ENCODE measurements around the gene MAPK1. TPM values are rescaled to one million over a fixed set of nuclear protein-coding genes. Genes with fewer than 3 reads are reported as not detected.
"Not testable (repeated sequence)": the region's sequence is repeated elsewhere in the genome, so short reads cannot be mapped to it uniquely, and the experiment has no call there.

MAPK1 gene
- total RNA-seq, 4 donors from 2014 or later: 45.3 to 122 (median 75.2) TPM

DNA sequence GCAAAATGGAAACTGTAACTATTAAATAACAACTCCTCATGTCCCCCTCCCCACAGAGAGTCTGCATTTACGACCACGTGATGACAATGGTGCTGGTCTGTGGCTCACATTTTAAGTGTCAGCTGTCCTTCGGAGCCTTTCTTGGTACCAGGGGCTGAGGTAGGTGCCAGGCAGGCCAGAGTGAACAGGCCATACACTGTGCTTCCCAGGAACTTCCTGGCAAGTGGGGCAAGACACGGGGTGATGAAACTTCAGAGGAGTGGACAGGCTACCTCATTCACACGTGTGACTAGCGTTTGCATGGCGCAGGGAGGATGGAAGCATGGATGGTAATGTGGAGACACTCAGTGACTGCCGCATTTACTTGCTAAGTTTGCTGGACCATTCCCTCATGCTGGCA is 121.5 kb downstream of the MAPK1 start:
- intact Hi-C loops (cut with DNase I; ENCODE audit: low total_unique reads): no loop called here
- Histone ChIP-seq H3K4me1 (no peaks in the 10 kb centered on the region), H3K27ac (no peak overlapping the region), H3K9me3 (no peaks in the 10 kb centered on the region), H3K27me3 (no peaks in the 10 kb centered on the region), H3K36me3 (no peaks in the 10 kb centered on the region), H3K4me3 (no peak overlapping the region)
- no peak for DNase-seq
- TF ChIP-seq, protein P1, sequence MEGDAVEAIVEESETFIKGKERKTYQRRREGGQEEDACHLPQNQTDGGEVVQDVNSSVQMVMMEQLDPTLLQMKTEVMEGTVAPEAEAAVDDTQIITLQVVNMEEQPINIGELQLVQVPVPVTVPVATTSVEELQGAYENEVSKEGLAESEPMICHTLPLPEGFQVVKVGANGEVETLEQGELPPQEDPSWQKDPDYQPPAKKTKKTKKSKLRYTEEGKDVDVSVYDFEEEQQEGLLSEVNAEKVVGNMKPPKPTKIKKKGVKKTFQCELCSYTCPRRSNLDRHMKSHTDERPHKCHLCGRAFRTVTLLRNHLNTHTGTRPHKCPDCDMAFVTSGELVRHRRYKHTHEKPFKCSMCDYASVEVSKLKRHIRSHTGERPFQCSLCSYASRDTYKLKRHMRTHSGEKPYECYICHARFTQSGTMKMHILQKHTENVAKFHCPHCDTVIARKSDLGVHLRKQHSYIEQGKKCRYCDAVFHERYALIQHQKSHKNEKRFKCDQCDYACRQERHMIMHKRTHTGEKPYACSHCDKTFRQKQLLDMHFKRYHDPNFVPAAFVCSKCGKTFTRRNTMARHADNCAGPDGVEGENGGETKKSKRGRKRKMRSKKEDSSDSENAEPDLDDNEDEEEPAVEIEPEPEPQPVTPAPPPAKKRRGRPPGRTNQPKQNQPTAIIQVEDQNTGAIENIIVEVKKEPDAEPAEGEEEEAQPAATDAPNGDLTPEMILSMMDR (IDR thresholded peaks at IDR 0.05): no peak
- TF ChIP-seq POLR2A (IDR thresholded peaks at IDR 0.05): no peak

DNA sequence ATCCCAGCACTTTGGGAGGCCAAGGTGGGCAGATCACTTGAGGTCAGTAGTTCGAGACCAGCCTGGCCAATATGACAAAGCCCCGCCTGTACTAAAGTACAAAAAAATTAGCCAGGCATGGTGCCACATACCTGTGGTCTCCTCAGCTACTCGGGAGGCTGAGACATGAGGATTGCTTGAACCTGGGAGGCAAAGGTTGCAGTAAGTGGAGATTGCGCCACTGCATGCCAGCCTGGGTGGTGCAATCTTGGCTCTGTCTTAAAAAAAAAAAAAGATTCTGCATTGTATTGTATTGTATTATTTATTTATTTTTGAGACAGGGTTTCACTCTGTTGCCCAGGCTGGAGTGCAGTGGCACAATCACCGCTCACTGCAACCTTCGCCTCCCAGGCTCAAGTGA is 122.5 kb downstream of the MAPK1 start:
- H3K4me1 ChIP-seq; H3K4me3 ChIP-seq; H3K27me3 ChIP-seq; DNase-seq; H3K36me3 ChIP-seq; H3K9me3 ChIP-seq; intact Hi-C loops (cut with DNase I; ENCODE audit: low total_unique reads); H3K27ac ChIP-seq: not testable (repeated sequence)

DNA sequence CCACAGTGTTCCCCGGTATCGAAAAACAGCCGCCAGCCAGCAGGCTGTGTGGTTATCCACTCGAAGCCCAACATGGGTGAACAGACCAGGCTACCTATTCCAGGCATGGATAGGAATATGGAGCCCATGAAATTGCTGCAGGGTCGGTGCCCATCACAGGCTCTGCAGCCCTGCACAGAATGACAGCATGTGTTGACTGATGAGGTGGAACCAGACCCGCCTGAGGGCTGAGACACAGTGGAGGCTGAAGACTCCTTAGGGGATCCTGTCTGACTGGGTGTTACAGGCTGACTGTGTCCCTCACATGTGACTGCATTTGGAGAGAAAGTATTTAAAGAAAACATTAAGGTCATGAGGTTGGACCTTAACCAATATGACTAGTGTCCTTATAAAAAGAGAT is 125.7 kb downstream of the MAPK1 start:
- H3K4me1 ChIP-seq: no peaks in the 10 kb centered on the region

DNA sequence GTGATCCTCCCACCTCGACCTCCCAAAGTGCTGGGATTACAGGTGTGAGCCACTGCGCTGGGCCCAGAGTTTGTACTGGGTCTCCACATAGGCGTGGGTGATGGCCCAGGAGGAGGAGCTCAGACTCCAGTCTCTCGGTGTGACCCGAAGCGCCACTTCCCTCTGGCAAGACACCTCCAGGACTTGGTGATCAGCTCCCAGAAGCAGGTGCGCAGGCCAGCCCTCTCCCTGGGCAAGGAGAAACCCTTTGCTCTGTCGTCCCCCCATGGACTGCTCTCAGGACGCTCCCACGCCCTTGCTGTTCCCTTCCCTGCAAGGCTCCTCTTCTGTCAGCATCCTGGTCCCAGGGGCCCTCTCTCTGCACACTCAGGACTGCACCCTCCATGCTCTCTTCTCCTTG is 126.4 kb downstream of the MAPK1 start:
- no peaks in the 10 kb centered on the region for H3K9me3 ChIP-seq
- no peak for DNase-seq
- intact Hi-C loops (cut with DNase I; ENCODE audit: low total_unique reads): no loop called here
- H3K4me1 ChIP-seq: no peaks in the 10 kb centered on the region
- no peak overlapping the region for H3K4me3 ChIP-seq
- TF ChIP-seq, protein P1 (IDR thresholded peaks at IDR 0.05): no peak
- no peak for TF ChIP-seq POLR2A (IDR thresholded peaks at IDR 0.05)
- H3K27me3 ChIP-seq: no peaks in the 10 kb centered on the region
- H3K27ac ChIP-seq: no peak overlapping the region
- H3K36me3 ChIP-seq: no peaks in the 10 kb centered on the region

More for the DNA sequence above, 125.7 kb downstream of the MAPK1 start:
- H3K4me3 ChIP-seq: no peak overlapping the region
- no peaks in the 10 kb centered on the region for H3K9me3 ChIP-seq
- TF ChIP-seq, protein P1 (IDR thresholded peaks at IDR 0.05): no peak
- TF ChIP-seq POLR2A (IDR thresholded peaks at IDR 0.05): no peak
- DNase-seq: no peak
- H3K27me3 ChIP-seq: no peaks in the 10 kb centered on the region
- no peak overlapping the region for H3K27ac ChIP-seq
- no peaks in the 10 kb centered on the region for H3K36me3 ChIP-seq
- intact Hi-C loops (cut with DNase I; ENCODE audit: low total_unique reads): no loop called here

DNA sequence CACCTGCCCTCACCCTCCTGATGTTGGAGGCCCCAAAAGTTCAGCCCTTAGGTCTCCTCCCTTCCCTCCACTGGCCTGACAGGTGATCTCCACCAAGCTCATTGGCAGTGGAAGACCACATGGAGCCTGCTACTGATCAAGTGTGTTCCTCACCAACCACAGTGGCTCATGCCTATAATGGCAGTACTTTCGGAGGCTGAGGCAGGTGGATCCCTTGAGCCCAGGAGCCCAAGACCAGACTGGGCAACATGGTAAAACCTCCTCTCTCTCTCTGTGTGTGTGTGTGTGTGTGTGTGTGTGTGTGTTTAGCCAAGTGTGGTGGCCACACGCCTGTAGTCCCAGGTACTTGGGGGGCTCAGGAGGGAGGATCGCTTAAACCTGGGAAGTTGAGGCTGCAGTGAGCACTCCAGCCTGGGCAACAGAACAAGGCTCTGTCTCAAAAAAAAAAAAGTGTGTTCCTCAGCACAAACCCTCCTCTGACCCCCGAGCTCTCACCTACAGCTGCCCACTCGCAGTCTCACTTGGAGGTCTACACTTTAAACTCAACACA is 127.5 kb downstream of the MAPK1 start:
- H3K27ac ChIP-seq: no peak overlapping the region
- no peaks in the 10 kb centered on the region for H3K27me3 ChIP-seq
- H3K4me1 ChIP-seq: no peaks in the 10 kb centered on the region
- no peak for DNase-seq
- no peak for TF ChIP-seq POLR2A (IDR thresholded peaks at IDR 0.05)
- TF ChIP-seq, protein P1 (IDR thresholded peaks at IDR 0.05): no peak
- no peaks in the 10 kb centered on the region for H3K9me3 ChIP-seq
- intact Hi-C loops (cut with DNase I; ENCODE audit: low total_unique reads): no loop called here
- H3K36me3 ChIP-seq: no peaks in the 10 kb centered on the region
- no peak overlapping the region for H3K4me3 ChIP-seq

DNA sequence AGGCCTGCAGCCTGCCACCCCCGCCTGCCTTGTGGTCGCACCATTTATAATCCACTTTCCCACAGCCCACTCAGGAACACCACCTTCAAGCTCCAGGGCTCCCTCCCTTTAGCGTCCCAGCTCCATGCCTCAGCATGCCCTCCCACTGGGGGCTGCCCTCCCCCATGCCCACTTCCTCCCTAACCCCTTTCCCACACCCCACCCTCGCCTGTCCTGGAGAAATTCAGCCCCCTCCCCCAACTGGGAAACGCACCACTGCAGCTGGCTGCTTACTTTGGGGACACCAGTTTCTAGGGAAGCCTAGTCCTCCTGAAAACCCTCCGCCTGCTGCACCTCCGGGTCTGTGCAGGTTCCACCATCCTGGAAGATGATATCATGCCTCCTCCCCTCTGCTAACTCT is 128.5 kb downstream of the MAPK1 start:
- no peak for DNase-seq
- intact Hi-C loops (cut with DNase I; ENCODE audit: low total_unique reads): no loop called here
- Histone ChIP-seq H3K4me3 (no peak overlapping the region), H3K9me3 (no peaks in the 10 kb centered on the region), H3K27me3 (no peaks in the 10 kb centered on the region), H3K36me3 (no peaks in the 10 kb centered on the region), H3K4me1 (peaks cover 0 to 8% of the 10 kb centered on the region in 2 donors), H3K27ac (no peak overlapping the region)
- TF ChIP-seq, protein P1 (IDR thresholded peaks at IDR 0.05): no peak
- TF ChIP-seq POLR2A (IDR thresholded peaks at IDR 0.05): no peak

All from uterus (tissue), 4 donors.